ENCODE data around the gene RBMX.
"Not testable (repeated sequence)": the region's sequence is repeated elsewhere in the genome, so short reads cannot be mapped to it uniquely, and the experiment has no call there.

RBMX gene

DNA sequence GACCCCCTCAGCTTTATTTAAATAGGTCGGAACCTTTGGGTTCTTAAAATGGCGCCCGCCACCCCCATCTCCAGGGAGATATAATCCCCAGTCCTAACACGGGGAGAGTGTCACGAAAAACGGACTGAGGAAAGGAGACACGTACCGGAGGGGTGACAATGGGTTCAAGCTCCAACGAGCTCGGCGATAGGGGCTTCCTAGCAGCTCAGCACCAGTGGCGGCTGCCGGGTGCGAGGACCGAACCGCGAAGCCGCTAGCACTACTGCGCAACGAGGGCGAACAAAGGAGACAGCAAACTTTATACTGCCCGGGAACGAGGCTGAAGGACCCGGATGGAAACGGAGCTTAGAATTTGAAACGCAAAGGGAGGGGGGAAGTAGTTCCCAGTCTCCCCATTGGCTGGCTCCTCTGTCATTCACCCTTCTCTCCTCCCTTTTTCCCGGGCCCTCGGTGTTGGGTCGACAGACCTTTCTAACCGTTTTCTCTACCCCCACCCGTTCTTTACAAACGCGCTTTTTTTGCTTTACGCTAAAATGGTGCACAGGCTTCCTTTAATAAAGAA is at the start of gene RBMX:
Gene RBMX, minus strand, starts transcription at position 274 of the 562 bp plus-strand sequence. CDS start 1,298 bp downstream, outside the sequence.
- DNase-seq: peak; percentile 72

DNA sequence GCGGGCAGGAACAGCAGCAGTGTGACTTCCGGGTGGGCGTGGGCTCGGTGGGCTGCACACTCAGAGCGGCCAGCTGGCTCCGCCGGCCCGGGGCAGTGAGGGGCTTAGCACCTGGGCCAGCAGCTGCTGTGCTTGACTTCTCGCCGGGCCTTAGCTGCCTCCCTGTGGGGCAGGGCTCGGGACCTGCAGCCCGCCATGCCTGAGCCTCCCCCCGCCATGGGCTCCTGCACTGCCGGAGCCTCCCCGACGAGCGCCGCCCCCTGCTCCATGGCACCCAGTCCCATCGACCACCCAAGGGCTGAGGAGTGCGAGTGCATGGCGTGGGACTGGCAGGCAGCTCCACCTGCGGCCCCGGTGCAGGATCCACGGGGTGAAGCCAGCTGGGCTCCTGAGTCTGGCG is 40.9 kb upstream of the RBMX start:
- not testable (repeated sequence) for DNase-seq

DNA sequence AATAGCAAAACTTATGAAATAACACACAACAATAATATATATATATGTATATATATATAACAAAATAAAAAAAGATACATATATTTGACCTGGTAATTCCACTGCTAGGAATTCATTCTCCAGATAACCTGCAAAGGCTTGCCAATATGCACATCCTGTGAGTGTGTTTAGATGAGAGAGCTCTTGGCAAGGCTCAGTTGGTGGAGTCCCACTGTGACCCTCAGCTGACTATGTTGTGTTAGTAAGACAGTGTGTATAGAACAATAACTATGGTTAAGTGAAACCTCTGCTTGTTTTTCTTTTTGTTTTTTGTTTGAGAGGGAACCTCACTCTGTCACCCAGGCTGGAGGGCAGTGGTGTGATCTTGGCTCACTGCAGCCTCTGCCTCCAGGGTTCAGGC is 39.5 kb upstream of the RBMX start:
- DNase-seq: no peak

- DNase-seq: no peak
Observed at GRCh38 chrX:136916827-136917226, 36.3 kb upstream of the RBMX start.

GRCh38 chrX:136911661-136912060 is 31.1 kb upstream of the RBMX start:
- DNase-seq: not testable (repeated sequence)

GRCh38 chrX:136911253-136911652 is 30.7 kb upstream of the RBMX start:
- no peak for DNase-seq

- no peak for DNase-seq
Observed at GRCh38 chrX:136910565-136911035, 30.1 kb upstream of the RBMX start.

GRCh38 chrX:136909706-136910564 is 29.4 kb upstream of the RBMX start:
- DNase-seq: peak; percentile 82

DNA sequence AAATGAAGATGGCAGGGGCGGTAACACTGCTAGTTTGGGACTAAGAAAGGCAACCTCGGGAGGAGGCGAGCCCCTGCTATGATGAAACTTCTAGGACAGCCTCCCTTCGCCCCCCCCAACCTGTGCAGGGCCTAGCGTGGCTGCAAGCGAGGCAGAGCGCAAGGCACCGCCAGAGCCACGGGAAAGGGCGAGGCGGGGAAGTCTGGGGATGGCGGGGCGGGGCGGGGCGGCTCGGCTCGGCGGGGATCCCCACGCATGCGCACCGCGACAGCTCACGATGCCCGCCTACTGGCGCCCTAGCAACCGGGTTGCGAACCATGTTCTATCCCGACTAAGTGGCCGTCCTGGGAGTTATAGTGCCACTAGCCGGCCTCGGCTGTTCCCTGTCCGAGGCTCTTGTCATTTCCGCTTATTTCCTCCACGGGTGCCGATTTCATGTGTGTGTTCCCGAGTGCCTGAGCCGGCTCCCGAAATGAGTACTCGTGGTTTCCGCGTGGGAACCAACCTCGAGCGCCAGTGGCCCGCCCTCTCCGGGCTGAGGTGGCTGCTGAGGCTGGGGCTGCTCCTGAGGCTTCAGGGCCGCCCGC is 28.7 kb upstream of the RBMX start:
- peak; percentile 68 for DNase-seq

DNA sequence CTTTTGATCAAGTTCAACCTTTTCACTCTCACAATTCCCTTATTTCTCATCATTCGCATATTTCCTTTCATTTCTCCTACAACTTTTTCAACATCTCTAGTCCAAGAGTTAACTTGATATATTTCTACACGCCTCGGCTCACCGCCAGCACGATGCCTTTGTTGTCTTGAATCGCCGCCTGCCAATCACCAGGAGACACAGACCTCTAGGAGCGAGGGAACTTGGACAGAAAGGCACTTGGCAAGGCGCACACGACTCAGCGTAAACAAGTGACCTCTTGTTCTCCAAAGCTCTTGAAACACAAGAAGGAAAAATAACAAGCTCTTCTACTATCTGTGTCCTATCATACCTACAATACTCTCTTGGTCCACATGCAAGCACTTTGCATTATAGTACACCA is 27.1 kb upstream of the RBMX start:
- DNase-seq: no peak

GRCh38 chrX:136906921-136907510 is 26.5 kb upstream of the RBMX start:
- no peak for DNase-seq

DNA sequence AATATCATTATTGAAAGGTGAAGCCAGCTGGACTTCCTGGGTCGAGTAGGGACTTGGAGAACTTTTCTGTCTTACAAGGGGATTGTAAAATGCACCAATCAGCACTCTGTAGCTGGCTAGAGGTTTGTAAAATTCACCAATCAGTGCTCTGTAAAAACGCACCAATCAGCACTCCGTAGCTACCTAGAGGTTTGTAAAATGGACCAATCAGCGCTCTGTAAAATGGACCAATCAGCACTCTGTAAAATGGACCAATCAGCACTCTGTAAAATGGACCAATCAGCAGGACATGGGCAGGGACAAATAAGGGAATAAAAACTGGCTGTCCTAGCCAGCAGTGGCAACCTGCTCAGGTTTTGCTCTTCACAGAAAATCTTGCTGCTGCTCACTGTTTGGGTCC is 23.5 kb upstream of the RBMX start:
- not testable (repeated sequence) for DNase-seq

DNA sequence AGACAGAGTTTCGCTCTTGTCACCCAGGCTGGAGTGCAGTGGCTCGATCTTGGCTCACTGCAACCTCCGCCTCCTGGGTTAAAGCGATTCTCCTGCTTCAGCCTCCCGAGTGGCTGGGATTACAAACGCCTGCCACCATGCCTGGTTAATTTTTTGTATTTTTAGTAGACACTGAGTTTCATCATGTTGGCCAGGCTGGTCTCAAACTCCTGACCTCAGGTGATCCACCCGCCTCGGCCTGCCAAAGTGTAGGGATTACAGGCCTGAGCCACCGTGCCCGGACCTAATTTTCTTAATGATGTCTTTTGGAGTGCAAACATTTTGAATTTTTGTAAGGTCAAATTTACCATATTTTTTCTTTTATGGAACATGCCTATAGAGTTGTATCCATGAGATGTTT is 19.5 kb upstream of the RBMX start:
- not testable (repeated sequence) for DNase-seq

DNA sequence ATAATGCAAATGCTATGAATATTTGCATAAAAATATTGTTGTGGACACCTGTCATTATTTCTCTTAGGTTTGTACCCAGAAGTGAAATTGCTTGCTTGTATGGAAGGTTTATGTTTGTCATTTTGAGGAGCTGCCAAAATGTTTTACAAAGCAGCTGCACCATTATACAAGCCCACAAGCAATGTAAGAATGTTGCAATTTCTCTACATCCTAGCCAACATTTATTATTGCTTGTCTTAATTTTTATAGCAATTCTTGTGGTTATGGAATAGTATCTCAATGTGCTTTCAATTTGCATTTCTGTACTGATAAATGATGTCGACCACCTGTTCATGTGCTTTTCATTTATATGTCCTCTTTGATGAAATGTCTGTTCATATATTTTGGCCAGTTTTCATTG is 18.7 kb upstream of the RBMX start:
- no peak for DNase-seq

DNA sequence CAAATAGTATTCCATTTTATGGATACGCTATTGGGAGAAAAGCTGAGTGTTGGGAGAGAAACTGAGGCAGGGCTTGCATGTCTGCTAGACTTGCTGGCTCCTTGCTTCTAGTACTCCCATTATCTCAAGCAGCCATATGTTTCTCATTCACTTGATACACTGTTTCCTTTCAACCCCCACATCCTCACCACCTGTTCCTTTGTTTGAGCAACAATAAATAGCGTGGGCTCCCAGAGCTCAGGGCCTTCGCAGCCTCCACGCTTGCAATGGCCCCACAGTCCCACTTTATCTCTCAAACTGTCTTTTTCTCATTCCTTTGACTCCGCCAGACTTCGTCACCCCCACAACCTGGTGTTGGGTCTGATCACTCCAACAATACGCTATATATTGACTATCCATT is 18.2 kb upstream of the RBMX start:
- DNase-seq: not testable (repeated sequence)

GRCh38 chrX:136896121-136896914 is 15.8 kb upstream of the RBMX start:
- peak; percentile 28 for DNase-seq

DNA sequence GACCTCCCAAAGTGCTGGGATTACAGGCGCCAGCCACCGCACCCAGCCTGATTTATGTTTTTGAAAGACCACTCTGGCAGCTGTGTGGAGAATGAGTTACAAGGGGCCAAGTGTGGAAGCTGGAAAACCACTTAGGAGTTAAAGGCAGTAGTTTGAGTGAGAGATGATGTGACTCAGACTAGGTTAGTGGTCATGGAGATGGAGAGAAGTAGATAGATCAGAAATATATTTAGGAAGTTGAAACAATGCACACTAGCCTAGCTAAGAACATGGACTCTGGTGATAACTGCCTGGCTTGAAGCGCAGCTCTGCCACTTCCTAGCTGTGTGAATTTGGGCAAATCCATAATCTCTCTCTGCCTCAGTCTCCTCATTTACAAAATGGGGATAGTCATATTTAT is 11.9 kb upstream of the RBMX start:
- no peak for DNase-seq

DNA sequence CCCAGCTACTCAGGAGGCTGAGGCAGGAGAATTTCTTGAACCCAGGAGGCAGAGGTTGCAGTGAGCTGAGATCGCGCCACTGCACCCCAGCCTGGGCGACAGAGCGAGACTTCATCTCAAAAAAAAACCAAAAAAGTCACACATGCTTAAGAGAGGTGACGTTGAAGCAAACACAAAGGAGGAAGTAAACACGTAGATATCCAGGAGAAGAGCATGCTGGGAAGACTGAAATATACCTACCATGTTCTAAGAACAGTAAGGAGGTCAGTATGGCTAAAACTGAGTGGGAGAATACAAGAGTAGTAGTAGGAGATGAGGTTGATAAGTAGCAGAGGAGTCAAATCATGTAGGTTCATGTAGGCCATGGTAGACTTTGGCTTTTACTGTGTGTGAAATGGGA is 10.1 kb upstream of the RBMX start:
- not testable (repeated sequence) for DNase-seq

DNA sequence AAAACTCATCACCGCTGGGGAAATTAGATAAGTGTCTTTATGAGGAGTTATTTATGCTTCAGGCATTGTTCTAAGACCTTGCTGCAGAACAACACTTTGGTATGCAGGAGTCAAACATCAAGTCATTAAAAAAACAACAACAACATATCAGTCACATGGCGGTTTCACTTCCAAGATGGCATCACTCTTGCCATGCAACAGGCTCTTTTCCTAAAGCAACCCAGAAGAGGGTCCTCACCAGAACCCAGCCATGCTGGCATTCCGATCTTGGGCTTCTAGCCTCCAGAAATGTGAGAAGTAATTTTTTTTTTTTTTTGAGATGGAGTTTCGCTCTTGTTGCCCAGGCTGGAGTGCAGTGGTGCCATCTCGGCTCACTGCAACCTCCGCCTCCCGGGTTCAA is 8.7 kb upstream of the RBMX start:
- no peak for DNase-seq

GRCh38 chrX:136880003-136880451 is 498 bp downstream of the RBMX start:
- DNase-seq: no peak

- DNase-seq: no peak
Observed at GRCh38 chrX:136879001-136879687, 1.4 kb downstream of the RBMX start.

- DNase-seq: no peak
Observed at GRCh38 chrX:136878423-136878822, 2.1 kb downstream of the RBMX start.
